K562 (cell line): ENCODE results near the gene BCR. TPM values are rescaled to one million over a fixed set of nuclear protein-coding genes. Genes with fewer than 3 reads are reported as not detected.

Source experiments
- ATAC-seq: fragments of 200-7000 bp; cut with Tn5 transposase; 3 replicates; pipeline ENCODE4 v1.9.1; 2020; ENCODE audit warnings: moderate library complexity
- BruUV-seq: library from RNA; stranded (reverse); fragments of 400-500 nt; replicated peaks from 2 replicates; lab custom pipeline; 2021; lab: Mats Ljungman, UMichigan
- CTCF ChIA-PET: fragments of 300-600 bp; formaldehyde crosslinking; extraction: SDS; loops from one replicate; lab custom pipeline; 2021; ENCODE audit warnings: low intra/inter-chr PET ratio; lab: Yijun Ruan, JAX
- POLR2A ChIA-PET: fragments of 300-600, 350-650 bp; sonication (Branson Sonifier 250); formaldehyde crosslinking; extraction: SDS; loops from one replicate; lab custom pipeline; 2021; ENCODE audit warnings: antibody characterized with exemption, inconsistent platforms; lab: Yijun Ruan, JAX
- DNase-seq, 4 experiments: peaks; one replicate each; pipeline versions ENCODE4 v3.0.0 to v3.0.0-alpha.2; 2011 to 2018; ENCODE audit warnings: low spot score in 3 of 4, mixed read lengths in 3 of 4; ENCODE audit errors: extremely low read depth in 1 of 4
- FAIRE-seq: peaks from 2 replicates; lab custom pipeline; 2011; peaks lifted over from hg19 to GRCh38; lab: Jason Lieb, UNC
- H2AFZ ChIP-seq: 2 replicates; pipeline ENCODE4 v1.6.0; 2011; ENCODE audit warnings: low read depth, low read length, control low read depth, inconsistent platforms
- H3K27ac ChIP-seq: fragments of 200-600 bp; 3 replicates; pipeline ENCODE4 v1.8.0; 2011; ENCODE audit warnings: low read depth, mild to moderate bottlenecking, control low read depth, inconsistent platforms, low read length, moderate library complexity, mixed read lengths; ENCODE audit errors: extremely low read depth
- H3K27me3 ChIP-seq, 2 experiments: fragments of 300-600 bp in 1 of 2; 2 replicates in 1 of 2; 3 replicates in 1 of 2; pipeline versions ENCODE4 v1.6.0 to v1.8.0; 2011; ENCODE audit warnings: inconsistent platforms in 2 of 2, low read length in 2 of 2, mild to moderate bottlenecking in 1 of 2, mixed read lengths in 1 of 2, moderate library complexity in 1 of 2; ENCODE audit not compliant: control insufficient read depth in 2 of 2, insufficient read depth in 2 of 2
- H3K36me3 ChIP-seq: fragments of 300-600 bp; 3 replicates; pipeline ENCODE4 v1.8.0; 2011; ENCODE audit warnings: mild to moderate bottlenecking, low read length, inconsistent platforms; ENCODE audit not compliant: control insufficient read depth, insufficient read depth
- H3K4me1 ChIP-seq, 2 experiments: fragments of 200-600 bp in 1 of 2; replicated peaks in 1 of 2; 2 replicates in 1 of 2; 3 replicates in 1 of 2; pipeline versions ENCODE4 v1.5.1 to v1.8.0; 2011; ENCODE audit warnings: inconsistent platforms in 2 of 2, low read length in 2 of 2, mild to moderate bottlenecking in 1 of 2, mixed read lengths in 1 of 2, moderate library complexity in 1 of 2; ENCODE audit not compliant: control insufficient read depth in 2 of 2, insufficient read depth in 2 of 2
- H3K4me2 ChIP-seq: 2 replicates; pipeline ENCODE4 v1.6.1; 2011; ENCODE audit warnings: low read length, control low read depth, inconsistent platforms, mixed read lengths; ENCODE audit not compliant: insufficient read depth
- H3K4me3 ChIP-seq: fragments of 200-600 bp; sonication (generic), shearing (Covaris generic); 2 replicates; pipeline ENCODE4 v1.5.1; 2016; ENCODE audit warnings: control low read depth, inconsistent platforms
- H3K79me2 ChIP-seq: fragments of 200-600 bp; 3 replicates; pipeline ENCODE4 v1.8.0; 2011; ENCODE audit warnings: low read length, inconsistent platforms; ENCODE audit not compliant: control insufficient read depth, insufficient read depth
- H3K9ac ChIP-seq, 2 experiments: 2 replicates each; pipeline versions ENCODE4 v1.6.0 to v1.6.1; 2011; ENCODE audit warnings: low read depth in 2 of 2, low read length in 2 of 2, control low read depth in 1 of 2, inconsistent platforms in 1 of 2, mild to moderate bottlenecking in 1 of 2, mixed read lengths in 1 of 2; ENCODE audit not compliant: insufficient read depth in 1 of 2
- H3K9me1 ChIP-seq: one replicate; pipeline ENCODE4 v1.6.0; 2011; ENCODE audit warnings: inconsistent platforms, mild to moderate bottlenecking, low read length, moderate library complexity; ENCODE audit not compliant: control insufficient read depth, insufficient read depth
- H3K9me3 ChIP-seq: replicated peaks from 2 replicates; pipeline ENCODE4 v1.5.1; 2011; ENCODE audit warnings: low read depth, low read length, inconsistent platforms; ENCODE audit not compliant: control insufficient read depth, insufficient read depth
- H4K20me1 ChIP-seq: replicated peaks from 2 replicates; pipeline ENCODE4 v1.6.1; 2011; ENCODE audit warnings: low read length, inconsistent platforms, mixed read lengths; ENCODE audit not compliant: control insufficient read depth, insufficient read depth
- CEBPZ ChIP-seq: fragments of 150-350 bp; IDR thresholded peaks from 2 replicates; pipeline ENCODE4 v1.6.1; 2014; ENCODE audit warnings: low read depth, mild to moderate bottlenecking, low read length, borderline replicate concordance
- CGGBP1 ChIP-seq: fragments of 250-450 bp; sonication (Bioruptor Pico); IDR thresholded peaks from 2 replicates; pipeline ENCODE4 v1.9.0; 2021; ENCODE audit warnings: mild to moderate bottlenecking
- CTCF ChIP-seq, 3 experiments: IDR thresholded peaks in 2 of 3; conservative IDR thresholded peaks in 1 of 3; 2 replicates each; pipeline ENCODE4 v1.5.1; 2011 to 2012; ENCODE audit warnings: low read length in 3 of 3, mild to moderate bottlenecking in 3 of 3, control low read depth in 2 of 3, improper control_type of control experiment in 1 of 3, inconsistent platforms in 1 of 3, low read depth in 1 of 3, mixed read lengths in 1 of 3, moderate library complexity in 1 of 3; ENCODE audit not compliant: insufficient read depth in 2 of 3
- EP300 ChIP-seq: IDR thresholded peaks from 2 replicates; pipeline ENCODE4 v1.6.1; 2012; ENCODE audit warnings: low read length, improper control_type of control experiment
- ID3 ChIP-seq, 2 experiments: fragments of 250-450 bp in 1 of 2; fragments of 450-650 bp in 1 of 2; sonication (Bioruptor Pico) in 1 of 2; IDR thresholded peaks; 2 replicates each; pipeline versions ENCODE4 v1.6.1 to v1.8.0; 2016 to 2021; ENCODE audit warnings: mild to moderate bottlenecking in 2 of 2, moderate library complexity in 2 of 2, missing compliant biosample characterization in 1 of 2, missing genetic modification characterization in 1 of 2
- JUND ChIP-seq, 2 experiments: IDR thresholded peaks; 2 replicates in 1 of 2; 3 replicates in 1 of 2; pipeline ENCODE4 v1.6.1; 2011; ENCODE audit warnings: borderline replicate concordance in 2 of 2, low read depth in 2 of 2, low read length in 2 of 2, improper control_type of control experiment in 1 of 2, missing biosample characterization in 1 of 2, missing genetic modification characterization in 1 of 2, missing genetic modification reagents in 1 of 2
- RAD21 ChIP-seq, 2 experiments: fragments of 250-450 bp in 1 of 2; fragments of 450-650 bp in 1 of 2; sonication (Bioruptor Pico) in 1 of 2; formaldehyde crosslinking in 1 of 2; IDR thresholded peaks in 1 of 2; conservative IDR thresholded peaks in 1 of 2; 2 replicates each; pipeline versions ENCODE4 v1.4.0 to v1.8.0; 2020 to 2022; ENCODE audit warnings: mild to moderate bottlenecking in 2 of 2, moderate library complexity in 1 of 2
- SMC3 ChIP-seq: conservative IDR thresholded peaks from 2 replicates; pipeline ENCODE4 v1.6.1; 2011; ENCODE audit warnings: low read depth, low read length, improper control_type of control experiment; ENCODE audit not compliant: insufficient read depth
- UBTF ChIP-seq, 2 experiments: IDR thresholded peaks; 2 replicates each; pipeline ENCODE4 v1.6.1; 2012; ENCODE audit warnings: improper control_type of control experiment in 2 of 2, low read depth in 2 of 2, low read length in 2 of 2, borderline replicate concordance in 1 of 2
- WGBS: fragments of 100-300 bp; shearing (Covaris generic); methylation state at CpG from one replicate; pipeline ENCODE4 v1.1.6; 2016; ENCODE audit warnings: low coverage, mixed read lengths; ENCODE audit not compliant: insufficient coverage; ENCODE audit errors: missing lambda C conversion rate; 5-methylcytosine and 5-hydroxymethylcytosine counted together
- in situ Hi-C: fragments of 300-500 bp; cut with MboI; formaldehyde crosslinking; loops from 4 replicates; pipeline ENCODE4 v1.15.0; 2018; ENCODE audit warnings: inconsistent platforms, mixed read lengths
- intact Hi-C: fragments of 100-400 bp; cut with micrococcal nuclease; formaldehyde crosslinking; loops from 2 replicates; pipeline ENCODE4 v1.14.2; 2022
- polyA plus RNA-seq, 8 experiments: library from polyadenylated mRNA; depleted of rRNA in 4 of 8; stranded (reverse) in 5 of 8; unstranded in 3 of 8; fragments of >200 nt; fragmentation: Nextera tagmentation in 2 of 8; fragmentation: Illumina TruSeq in 1 of 8; extraction: Ambion mirVana in 2 of 8; extraction: Trizol in 1 of 8; gene quantifications; 2 replicates each; pipeline versions ENCODE4 v1.2.1 to v1.2.3, GENCODE V29; 2011 to 2014; ENCODE audit warnings: inconsistent platforms in 1 of 8, missing spikeins in 1 of 8
- total RNA-seq, 7 experiments: library from RNA; depleted of rRNA in 6 of 7; stranded (reverse); fragments of >200 nt in 6 of 7; fragmentation: Illumina TruSeq in 2 of 7; extraction: Trizol in 2 of 7; gene quantifications; 2 replicates each; pipeline versions ENCODE4 v1.2.1 to v1.2.3, GENCODE V29; 2011 to 2021; ENCODE audit warnings: low replicate concordance in 1 of 7

Gene BCR
- total and polyA plus RNA-seq, 9 of the 15 experiments (the other 6 are each of a cell fraction or from before 2014, with no cell fraction given) = 0.41 to 150 (median 45.6) TPM

- BruUV-seq = no TSS peak
- CTCF ChIA-PET = interaction anchor here (0.8 to 3.1 kb wide), 4 partner anchors 22 to 197 kb away, joined by 3 to 16 read pairs (median 4); no protein-coding TSS in a partner anchor
- H3K9ac ChIP-seq = 0 out of 4 replicates have a peak overlapping the region, but pooled peaks of 1 of the 2 experiments have one; percentile 1
- intact Hi-C loops = no loop called here
- no peak overlapping the region for H3K4me3 ChIP-seq
- in situ Hi-C loops = loop anchor here (25.0 kb wide), 1 partner anchor 431 kb away; the partner anchor contains the start of gene IGLL1
- DNase-seq (peak in 3 of 4 experiments; percentile 57 to 84 (median 83)), FAIRE-seq (no peak), ATAC-seq (peak; percentile 11)
- no peak overlapping the region for H3K4me2 ChIP-seq
- WGBS = 3% methylated on average over 8 of the region's 8 CpGs
- H3K79me2 ChIP-seq = no peaks in the 10 kb centered on the region
- H3K4me1 ChIP-seq = peaks cover 4 to 45% of the 10 kb centered on the region in 2 experiments; a peak in 4 of 5 replicates
- H2AFZ ChIP-seq = no peak overlapping the region
- H3K27me3 ChIP-seq = peaks cover 88 to 100% of the 10 kb centered on the region in 2 experiments
- no peaks in the 10 kb centered on the region for H3K9me3 ChIP-seq
- H3K36me3 ChIP-seq = no peaks in the 10 kb centered on the region
- no peak overlapping the region for H3K27ac ChIP-seq
- H3K9me1 ChIP-seq = peaks cover 4% of the 10 kb centered on the region
- peaks cover 85% of the 10 kb centered on the region for H4K20me1 ChIP-seq
- POLR2A ChIA-PET = interaction anchor here (0.6 to 86.5 kb wide), 12 partner anchors 10 to 131 kb away, joined by 3 to 3476 read pairs (median 6); partner anchors contain the start of genes BCR and RAB36
- TF ChIP-seq CEBPZ (peak; percentile 17; the same call in 1 of the 2 replicates), ID3 (CRISPR knock-in tag; IDR thresholded peaks at IDR 0.05) (no peak), ID3 (tag; IDR thresholded peaks at IDR 0.05) (no peak), JUND (IDR thresholded peaks at IDR 0.05; ENCODE audit: borderline replicate concordance, low read depth, low read length) (peak; percentile 26; the same call in 1 of the 2 replicates), JUND (tag; IDR thresholded peaks at IDR 0.05; ENCODE audit: borderline replicate concordance, low read depth, low read length) (no peak), EP300 (0 out of 2 replicates have a peak, but pooled peaks have one; percentile 11), CGGBP1 (CRISPR knock-in tag) (no peak), RAD21 (CRISPR knock-in tag; conservative IDR thresholded peaks at IDR 0.05 in 1 of 2, IDR thresholded peaks at IDR 0.05 in 1 of 2) (peak in 1 of 2 experiments; percentile 69; a peak in 2 of 4 replicates), UBTF (IDR thresholded peaks at IDR 0.05; ENCODE audit: borderline replicate concordance in 1 of 2, low read depth in 2 of 2, low read length in 2 of 2) (peak in 1 of 2 experiments; percentile 43; a peak in 1 of 4 replicates), CTCF (IDR thresholded peaks at IDR 0.05 in 2 of 3, conservative IDR thresholded peaks at IDR 0.05 in 1 of 3; ENCODE audit: insufficient read depth in 2 of 3, low read depth in 1 of 3, low read length in 3 of 3) (peak in 1 of 3 experiments; percentile 75; a peak in 2 of 6 replicates), SMC3 (peak; percentile 56)
Observed at GRCh38 chr22:23156286-23156685, 24.0 kb upstream of the BCR start.
